H1 (cell line): Measurements from ENCODE around the gene ALDOC. TPM values are rescaled to one million over a fixed set of nuclear protein-coding genes. Genes with fewer than 3 reads are reported as not detected.

Experiments used
- CREB1 ChIP-seq: IDR thresholded peaks from 2 replicates; pipeline ENCODE4 v1.6.1; 2012; ENCODE audit warnings: inconsistent platforms
- GABPA ChIP-seq: IDR thresholded peaks from 2 replicates; pipeline ENCODE4 v1.6.1; 2011; ENCODE audit warnings: mild to moderate bottlenecking, low read length, moderate library complexity, borderline replicate concordance; ENCODE audit not compliant: insufficient read depth
- polyA plus RNA-seq, 7 experiments: library from polyadenylated mRNA; depleted of rRNA in 3 of 7; stranded (reverse) in 5 of 7; unstranded in 2 of 7; fragments of >200 nt in 5 of 7; fragments of 200-250 nt in 2 of 7; gene quantifications; 1 replicate in 5 of 7; 2 replicates in 1 of 7; 4 replicates in 1 of 7; pipeline versions ENCODE4 v1.2.1 to v1.2.3, GENCODE V29; 2011 to 2013; ENCODE audit warnings: missing spikeins in 2 of 7, mixed read lengths in 2 of 7
- total RNA-seq: library from RNA; stranded (reverse); fragmentation: NEBNext Ultra II Directional; extraction: Animal tissue kit (Norgen Biotek cat#: 25700); gene quantifications from 2 replicates; pipeline ENCODE4 v1.2.1, GENCODE V29; 2021
- TF ChIP-seq, protein P1 (sequence below): fragments of 300-600 bp; sonication (generic); IDR thresholded peaks from 2 replicates; pipeline ENCODE4 v1.7.1; 2012; ENCODE audit warnings: low read length, moderate library complexity, mild to moderate bottlenecking, inconsistent platforms; ENCODE audit not compliant: insufficient replicate concordance

ALDOC gene
- total and polyA plus RNA-seq, 2 of the 8 experiments (the other 6 are each of a cell fraction or from before 2014, with no cell fraction given), result 51.6 to 103 TPM

DNA sequence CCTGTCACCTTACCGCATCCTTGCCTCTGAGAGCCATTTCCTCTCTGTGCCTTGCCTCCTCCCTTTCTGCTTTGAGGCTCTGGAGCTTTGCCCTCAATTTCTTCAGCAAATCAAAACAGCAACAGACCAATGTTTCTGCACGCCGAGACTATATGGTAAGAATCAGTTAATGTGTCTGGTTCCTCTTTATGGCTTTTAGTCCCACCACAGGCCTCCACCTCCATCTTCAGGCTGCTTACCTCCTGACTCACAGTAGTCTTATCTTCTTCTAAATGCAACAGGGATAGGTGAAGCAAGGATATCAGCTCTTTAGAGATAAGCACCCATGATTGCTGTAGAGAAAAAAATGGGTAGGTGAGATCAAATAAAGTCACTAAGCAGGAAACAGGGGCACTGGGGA is 9.2 kb upstream of the ALDOC start (continued):
- TF ChIP-seq GABPA, result no peak
- TF ChIP-seq, protein P1, sequence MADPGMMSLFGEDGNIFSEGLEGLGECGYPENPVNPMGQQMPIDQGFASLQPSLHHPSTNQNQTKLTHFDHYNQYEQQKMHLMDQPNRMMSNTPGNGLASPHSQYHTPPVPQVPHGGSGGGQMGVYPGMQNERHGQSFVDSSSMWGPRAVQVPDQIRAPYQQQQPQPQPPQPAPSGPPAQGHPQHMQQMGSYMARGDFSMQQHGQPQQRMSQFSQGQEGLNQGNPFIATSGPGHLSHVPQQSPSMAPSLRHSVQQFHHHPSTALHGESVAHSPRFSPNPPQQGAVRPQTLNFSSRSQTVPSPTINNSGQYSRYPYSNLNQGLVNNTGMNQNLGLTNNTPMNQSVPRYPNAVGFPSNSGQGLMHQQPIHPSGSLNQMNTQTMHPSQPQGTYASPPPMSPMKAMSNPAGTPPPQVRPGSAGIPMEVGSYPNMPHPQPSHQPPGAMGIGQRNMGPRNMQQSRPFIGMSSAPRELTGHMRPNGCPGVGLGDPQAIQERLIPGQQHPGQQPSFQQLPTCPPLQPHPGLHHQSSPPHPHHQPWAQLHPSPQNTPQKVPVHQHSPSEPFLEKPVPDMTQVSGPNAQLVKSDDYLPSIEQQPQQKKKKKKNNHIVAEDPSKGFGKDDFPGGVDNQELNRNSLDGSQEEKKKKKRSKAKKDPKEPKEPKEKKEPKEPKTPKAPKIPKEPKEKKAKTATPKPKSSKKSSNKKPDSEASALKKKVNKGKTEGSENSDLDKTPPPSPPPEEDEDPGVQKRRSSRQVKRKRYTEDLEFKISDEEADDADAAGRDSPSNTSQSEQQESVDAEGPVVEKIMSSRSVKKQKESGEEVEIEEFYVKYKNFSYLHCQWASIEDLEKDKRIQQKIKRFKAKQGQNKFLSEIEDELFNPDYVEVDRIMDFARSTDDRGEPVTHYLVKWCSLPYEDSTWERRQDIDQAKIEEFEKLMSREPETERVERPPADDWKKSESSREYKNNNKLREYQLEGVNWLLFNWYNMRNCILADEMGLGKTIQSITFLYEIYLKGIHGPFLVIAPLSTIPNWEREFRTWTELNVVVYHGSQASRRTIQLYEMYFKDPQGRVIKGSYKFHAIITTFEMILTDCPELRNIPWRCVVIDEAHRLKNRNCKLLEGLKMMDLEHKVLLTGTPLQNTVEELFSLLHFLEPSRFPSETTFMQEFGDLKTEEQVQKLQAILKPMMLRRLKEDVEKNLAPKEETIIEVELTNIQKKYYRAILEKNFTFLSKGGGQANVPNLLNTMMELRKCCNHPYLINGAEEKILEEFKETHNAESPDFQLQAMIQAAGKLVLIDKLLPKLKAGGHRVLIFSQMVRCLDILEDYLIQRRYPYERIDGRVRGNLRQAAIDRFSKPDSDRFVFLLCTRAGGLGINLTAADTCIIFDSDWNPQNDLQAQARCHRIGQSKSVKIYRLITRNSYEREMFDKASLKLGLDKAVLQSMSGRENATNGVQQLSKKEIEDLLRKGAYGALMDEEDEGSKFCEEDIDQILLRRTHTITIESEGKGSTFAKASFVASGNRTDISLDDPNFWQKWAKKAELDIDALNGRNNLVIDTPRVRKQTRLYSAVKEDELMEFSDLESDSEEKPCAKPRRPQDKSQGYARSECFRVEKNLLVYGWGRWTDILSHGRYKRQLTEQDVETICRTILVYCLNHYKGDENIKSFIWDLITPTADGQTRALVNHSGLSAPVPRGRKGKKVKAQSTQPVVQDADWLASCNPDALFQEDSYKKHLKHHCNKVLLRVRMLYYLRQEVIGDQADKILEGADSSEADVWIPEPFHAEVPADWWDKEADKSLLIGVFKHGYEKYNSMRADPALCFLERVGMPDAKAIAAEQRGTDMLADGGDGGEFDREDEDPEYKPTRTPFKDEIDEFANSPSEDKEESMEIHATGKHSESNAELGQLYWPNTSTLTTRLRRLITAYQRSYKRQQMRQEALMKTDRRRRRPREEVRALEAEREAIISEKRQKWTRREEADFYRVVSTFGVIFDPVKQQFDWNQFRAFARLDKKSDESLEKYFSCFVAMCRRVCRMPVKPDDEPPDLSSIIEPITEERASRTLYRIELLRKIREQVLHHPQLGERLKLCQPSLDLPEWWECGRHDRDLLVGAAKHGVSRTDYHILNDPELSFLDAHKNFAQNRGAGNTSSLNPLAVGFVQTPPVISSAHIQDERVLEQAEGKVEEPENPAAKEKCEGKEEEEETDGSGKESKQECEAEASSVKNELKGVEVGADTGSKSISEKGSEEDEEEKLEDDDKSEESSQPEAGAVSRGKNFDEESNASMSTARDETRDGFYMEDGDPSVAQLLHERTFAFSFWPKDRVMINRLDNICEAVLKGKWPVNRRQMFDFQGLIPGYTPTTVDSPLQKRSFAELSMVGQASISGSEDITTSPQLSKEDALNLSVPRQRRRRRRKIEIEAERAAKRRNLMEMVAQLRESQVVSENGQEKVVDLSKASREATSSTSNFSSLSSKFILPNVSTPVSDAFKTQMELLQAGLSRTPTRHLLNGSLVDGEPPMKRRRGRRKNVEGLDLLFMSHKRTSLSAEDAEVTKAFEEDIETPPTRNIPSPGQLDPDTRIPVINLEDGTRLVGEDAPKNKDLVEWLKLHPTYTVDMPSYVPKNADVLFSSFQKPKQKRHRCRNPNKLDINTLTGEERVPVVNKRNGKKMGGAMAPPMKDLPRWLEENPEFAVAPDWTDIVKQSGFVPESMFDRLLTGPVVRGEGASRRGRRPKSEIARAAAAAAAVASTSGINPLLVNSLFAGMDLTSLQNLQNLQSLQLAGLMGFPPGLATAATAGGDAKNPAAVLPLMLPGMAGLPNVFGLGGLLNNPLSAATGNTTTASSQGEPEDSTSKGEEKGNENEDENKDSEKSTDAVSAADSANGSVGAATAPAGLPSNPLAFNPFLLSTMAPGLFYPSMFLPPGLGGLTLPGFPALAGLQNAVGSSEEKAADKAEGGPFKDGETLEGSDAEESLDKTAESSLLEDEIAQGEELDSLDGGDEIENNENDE, result no peak
- TF ChIP-seq CREB1, result no peak
